Ovary (tissue), 3 donors: ENCODE results near the gene MEF2C.

Experiments used
- CTCF ChIP-seq, 3 donors: fragments of 450-650 bp in 2 of 3; fragments of 200-600 bp in 1 of 3; IDR thresholded peaks; one replicate each; pipeline versions ENCODE4 v1.5.1 to v1.8.0; 2016 to 2022; ENCODE audit warnings: antibody characterized with exemption in 3 of 3, mild to moderate bottlenecking in 1 of 3
- POLR2A ChIP-seq: fragments of 450-650 bp; IDR thresholded peaks from one replicate; pipeline ENCODE4 v1.6.1; 2017; ENCODE audit warnings: antibody characterized with exemption, mild to moderate bottlenecking, moderate library complexity
- donor health status: DM: no; HTN: no; CAD: no.

- no peak for TF ChIP-seq CTCF (IDR thresholded peaks at IDR 0.05)
- TF ChIP-seq POLR2A = no peak
Observed at GRCh38 chr5:88792144-88792840, 90.7 kb downstream of the MEF2C start.
